ENCODE measurements around the gene AFF1. TPM values are rescaled to one million over a fixed set of nuclear protein-coding genes. Genes with fewer than 3 reads are reported as not detected.

AFF1 gene
- total and polyA plus RNA-seq, 2 donors (not counting 1 experiment from before 2014, with no cell fraction given) = 15.5 to 21.1 TPM

- Histone ChIP-seq H3K36me3 (ENCODE audit: control insufficient read depth, insufficient read depth, low read length) (no peaks in the 10 kb centered on the region), H3K4me1 (ENCODE audit: control insufficient read depth, extremely low read depth, insufficient read depth, low read length) (peaks cover 5% of the 10 kb centered on the region), H3K27me3 (ENCODE audit: control insufficient read depth, insufficient read depth, low read length) (no peaks in the 10 kb centered on the region), H3K4me2 (ENCODE audit: extremely low read depth, insufficient read depth, low read length) (peak overlapping the region; percentile 88), H3K79me2 (ENCODE audit: control insufficient read depth, insufficient read depth, low read length) (peaks cover 15% of the 10 kb centered on the region), H4K20me1 (ENCODE audit: control insufficient read depth, extremely low read depth, insufficient read depth, low read length) (no peaks in the 10 kb centered on the region), H3K4me3 (replicated peaks in 1 of 4; ENCODE audit: control extremely low read depth in 1 of 4, insufficient read depth in 1 of 4, low read depth in 3 of 4, low read length in 4 of 4) (peak overlapping the region; percentile 66 to 80 (median 79)), H2AFZ (ENCODE audit: low read length) (peak overlapping the region; percentile 78), H3K9me3 (ENCODE audit: control insufficient read depth, insufficient read depth, low read depth, low read length) (no peaks in the 10 kb centered on the region), H3K27ac (ENCODE audit: insufficient read depth, low read length) (peak overlapping the region; percentile 87), H3K9ac (ENCODE audit: insufficient read depth, low read length) (peak overlapping the region; percentile 89)
- no peak for DNase-seq (ENCODE audit: low read depth in 2 of 2)
- TF ChIP-seq EZH2 (IDR thresholded peaks at IDR 0.05; ENCODE audit: low read length, missing control alignments) = no peak
- no peak for TF ChIP-seq CTCF (conservative IDR thresholded peaks at IDR 0.05 in 1 of 2, IDR thresholded peaks at IDR 0.05 in 1 of 2; ENCODE audit: low read depth in 1 of 2, low read length in 2 of 2)
Observed at GRCh38 chr4:86935566-86935852, 698 bp downstream of the AFF1 start.

DNA sequence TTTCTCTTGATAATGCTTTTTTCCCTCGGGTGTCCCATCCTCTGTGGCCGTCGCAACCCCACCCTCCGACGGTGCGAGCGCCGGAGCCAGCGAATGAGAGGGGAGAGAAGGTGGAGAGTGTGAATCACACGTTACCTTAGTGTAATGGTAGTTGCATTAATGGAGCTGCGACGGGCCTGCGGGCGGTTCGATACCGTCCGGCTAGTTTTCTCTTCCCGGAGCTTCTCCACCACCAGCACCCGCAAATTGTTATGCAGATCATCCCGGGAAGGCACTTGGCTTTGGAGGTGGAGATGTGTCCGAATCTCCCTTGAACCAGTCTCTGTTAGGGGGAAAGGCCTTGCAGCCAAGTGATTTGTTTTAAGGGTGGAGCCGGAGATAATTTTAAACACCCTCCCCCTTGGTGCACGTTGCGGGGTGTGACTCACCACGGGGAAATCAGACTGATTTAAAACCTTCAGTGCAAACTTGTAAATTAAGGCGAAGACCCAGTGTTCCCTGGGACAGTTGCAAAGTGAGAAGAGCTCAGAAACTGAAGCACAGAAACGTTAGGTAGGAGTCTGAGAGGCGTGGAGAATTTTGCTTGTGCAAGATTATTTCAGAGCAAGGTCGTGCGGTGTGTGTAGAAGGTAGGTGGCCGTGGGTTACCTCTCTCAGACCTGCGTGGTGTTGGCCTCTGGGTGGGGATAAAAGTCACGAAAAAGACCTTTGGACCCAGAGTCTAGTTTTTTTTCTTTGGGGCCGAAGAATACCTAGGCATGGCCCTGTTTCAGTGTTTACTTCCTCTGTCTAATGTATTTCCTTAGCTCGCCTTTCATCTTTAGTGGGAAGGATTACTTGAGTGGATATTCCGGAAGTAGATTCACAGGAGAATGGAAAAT lies 1.3 kb downstream of the AFF1 start:
- peak overlapping the region; percentile 66 to 80 (median 79) for H3K4me3 ChIP-seq (replicated peaks in 1 of 4; ENCODE audit: control extremely low read depth in 1 of 4, insufficient read depth in 1 of 4, low read depth in 3 of 4, low read length in 4 of 4)
- no peaks in the 10 kb centered on the region for H3K9me3 ChIP-seq (ENCODE audit: control insufficient read depth, insufficient read depth, low read depth, low read length)
- H4K20me1 ChIP-seq (ENCODE audit: control insufficient read depth, extremely low read depth, insufficient read depth, low read length) = no peaks in the 10 kb centered on the region
- DNase-seq (ENCODE audit: low read depth in 2 of 2) = peak; percentile 63 to 78
- H3K4me2 ChIP-seq (ENCODE audit: extremely low read depth, insufficient read depth, low read length) = peak overlapping the region; percentile 88
- peak overlapping the region; percentile 78 for H2AFZ ChIP-seq (ENCODE audit: low read length)
- H3K9ac ChIP-seq (ENCODE audit: insufficient read depth, low read length) = peak overlapping the region; percentile 89
- H3K4me1 ChIP-seq (ENCODE audit: control insufficient read depth, extremely low read depth, insufficient read depth, low read length) = peaks cover 5% of the 10 kb centered on the region
- H3K27ac ChIP-seq (ENCODE audit: insufficient read depth, low read length) = peak overlapping the region; percentile 87
- H3K27me3 ChIP-seq (ENCODE audit: control insufficient read depth, insufficient read depth, low read length) = no peaks in the 10 kb centered on the region
- TF ChIP-seq EZH2 (IDR thresholded peaks at IDR 0.05; ENCODE audit: low read length, missing control alignments) (no peak), CTCF (conservative IDR thresholded peaks at IDR 0.05 in 1 of 2, IDR thresholded peaks at IDR 0.05 in 1 of 2; ENCODE audit: low read depth in 1 of 2, low read length in 2 of 2) (no peak)
- peaks cover 17% of the 10 kb centered on the region for H3K79me2 ChIP-seq (ENCODE audit: control insufficient read depth, insufficient read depth, low read length)
- H3K36me3 ChIP-seq (ENCODE audit: control insufficient read depth, insufficient read depth, low read length) = no peaks in the 10 kb centered on the region

DNA sequence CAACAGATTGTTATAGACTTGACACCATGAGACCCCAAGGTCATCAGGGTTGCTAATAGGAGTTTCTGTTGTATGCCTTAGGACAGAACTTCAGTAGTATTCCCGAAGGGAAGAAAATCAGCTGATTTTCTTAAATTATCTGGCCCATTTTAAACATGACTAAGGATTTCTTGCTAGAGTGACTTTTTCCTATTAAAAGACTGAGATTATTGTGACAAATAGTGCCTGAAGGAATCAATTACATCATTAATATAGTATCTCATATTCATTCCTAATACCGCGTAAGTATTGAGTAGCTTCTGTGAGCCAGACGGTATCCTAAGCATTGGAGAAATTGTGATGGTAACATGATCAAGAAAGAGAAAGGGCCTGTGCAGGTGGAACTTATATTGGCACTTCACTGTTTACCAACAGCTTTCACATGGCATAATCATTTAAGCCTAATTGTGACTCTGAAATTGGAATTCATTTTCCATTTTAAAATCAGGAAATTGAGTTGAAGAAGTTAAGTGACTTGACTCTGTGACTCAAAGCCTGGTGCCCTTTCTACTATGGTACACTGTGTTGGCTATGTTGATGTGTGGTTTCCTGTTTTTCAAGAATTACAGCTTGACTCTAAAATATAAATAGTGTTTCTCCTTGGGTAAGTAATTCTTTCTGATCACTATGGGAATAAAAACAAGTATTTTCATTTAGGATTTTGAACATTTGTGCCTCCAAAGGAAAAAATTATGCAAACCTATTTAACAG lies 4.1 kb downstream of the AFF1 start:
- Histone ChIP-seq H3K9ac (ENCODE audit: insufficient read depth, low read length) (no peak overlapping the region), H3K79me2 (ENCODE audit: control insufficient read depth, insufficient read depth, low read length) (peaks cover 21% of the 10 kb centered on the region), H2AFZ (ENCODE audit: low read length) (no peak overlapping the region), H3K9me3 (ENCODE audit: control insufficient read depth, insufficient read depth, low read depth, low read length) (no peaks in the 10 kb centered on the region), H3K27me3 (ENCODE audit: control insufficient read depth, insufficient read depth, low read length) (no peaks in the 10 kb centered on the region), H4K20me1 (ENCODE audit: control insufficient read depth, extremely low read depth, insufficient read depth, low read length) (no peaks in the 10 kb centered on the region), H3K4me1 (ENCODE audit: control insufficient read depth, extremely low read depth, insufficient read depth, low read length) (peaks cover 2% of the 10 kb centered on the region), H3K4me3 (replicated peaks in 1 of 4; ENCODE audit: control extremely low read depth in 1 of 4, insufficient read depth in 1 of 4, low read depth in 3 of 4, low read length in 4 of 4) (no peak overlapping the region), H3K4me2 (ENCODE audit: extremely low read depth, insufficient read depth, low read length) (no peak overlapping the region), H3K27ac (ENCODE audit: insufficient read depth, low read length) (no peak overlapping the region), H3K36me3 (ENCODE audit: control insufficient read depth, insufficient read depth, low read length) (no peaks in the 10 kb centered on the region)
- no peak for DNase-seq (ENCODE audit: low read depth in 2 of 2)
- TF ChIP-seq CTCF (conservative IDR thresholded peaks at IDR 0.05 in 1 of 2, IDR thresholded peaks at IDR 0.05 in 1 of 2; ENCODE audit: low read depth in 1 of 2, low read length in 2 of 2) = no peak
- TF ChIP-seq EZH2 (IDR thresholded peaks at IDR 0.05; ENCODE audit: low read length, missing control alignments) = no peak
